ENCODE results near the gene TMEM233. TPM values are rescaled to one million over a fixed set of nuclear protein-coding genes. Genes with fewer than 3 reads are reported as not detected.

Gene TMEM233
- total RNA-seq, 1 donor, result 1.1 TPM

DNA sequence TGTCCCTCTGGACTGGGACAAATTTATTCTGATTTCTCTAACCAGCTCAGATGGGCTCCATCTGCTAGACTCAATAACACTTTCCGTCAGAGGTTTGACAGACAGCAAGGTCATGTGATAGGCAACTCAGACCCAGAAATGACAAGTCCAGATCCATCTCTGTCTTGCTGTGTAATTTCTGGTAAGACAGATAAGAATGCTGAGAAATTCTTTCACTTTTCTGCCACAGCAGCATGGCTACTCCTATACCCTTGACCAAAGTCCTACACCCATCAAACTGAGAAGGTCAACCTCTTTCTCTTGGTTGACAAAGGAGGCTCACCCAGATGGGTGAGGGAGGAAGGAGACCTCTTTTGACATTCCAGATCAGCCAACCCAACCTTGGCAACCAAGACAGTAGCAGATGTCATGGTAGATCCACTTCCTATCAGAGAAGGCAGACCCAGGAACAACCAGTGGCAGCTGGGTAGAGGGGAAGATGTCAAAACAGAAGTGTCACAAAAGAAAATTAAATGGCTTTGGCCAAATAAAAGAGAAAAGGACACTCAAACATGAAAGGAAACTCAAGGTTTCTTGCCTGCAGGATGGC, 37.5 kb downstream of the TMEM233 start:
- DNase-seq (ENCODE audit: low read depth), result no peak
- H3K4me3 ChIP-seq (ENCODE audit: low read depth, low read length), result no peak overlapping the region
- TF ChIP-seq, protein P1, sequence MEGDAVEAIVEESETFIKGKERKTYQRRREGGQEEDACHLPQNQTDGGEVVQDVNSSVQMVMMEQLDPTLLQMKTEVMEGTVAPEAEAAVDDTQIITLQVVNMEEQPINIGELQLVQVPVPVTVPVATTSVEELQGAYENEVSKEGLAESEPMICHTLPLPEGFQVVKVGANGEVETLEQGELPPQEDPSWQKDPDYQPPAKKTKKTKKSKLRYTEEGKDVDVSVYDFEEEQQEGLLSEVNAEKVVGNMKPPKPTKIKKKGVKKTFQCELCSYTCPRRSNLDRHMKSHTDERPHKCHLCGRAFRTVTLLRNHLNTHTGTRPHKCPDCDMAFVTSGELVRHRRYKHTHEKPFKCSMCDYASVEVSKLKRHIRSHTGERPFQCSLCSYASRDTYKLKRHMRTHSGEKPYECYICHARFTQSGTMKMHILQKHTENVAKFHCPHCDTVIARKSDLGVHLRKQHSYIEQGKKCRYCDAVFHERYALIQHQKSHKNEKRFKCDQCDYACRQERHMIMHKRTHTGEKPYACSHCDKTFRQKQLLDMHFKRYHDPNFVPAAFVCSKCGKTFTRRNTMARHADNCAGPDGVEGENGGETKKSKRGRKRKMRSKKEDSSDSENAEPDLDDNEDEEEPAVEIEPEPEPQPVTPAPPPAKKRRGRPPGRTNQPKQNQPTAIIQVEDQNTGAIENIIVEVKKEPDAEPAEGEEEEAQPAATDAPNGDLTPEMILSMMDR (IDR thresholded peaks at IDR 0.05; ENCODE audit: insufficient read depth, low read length), result no peak

DNA sequence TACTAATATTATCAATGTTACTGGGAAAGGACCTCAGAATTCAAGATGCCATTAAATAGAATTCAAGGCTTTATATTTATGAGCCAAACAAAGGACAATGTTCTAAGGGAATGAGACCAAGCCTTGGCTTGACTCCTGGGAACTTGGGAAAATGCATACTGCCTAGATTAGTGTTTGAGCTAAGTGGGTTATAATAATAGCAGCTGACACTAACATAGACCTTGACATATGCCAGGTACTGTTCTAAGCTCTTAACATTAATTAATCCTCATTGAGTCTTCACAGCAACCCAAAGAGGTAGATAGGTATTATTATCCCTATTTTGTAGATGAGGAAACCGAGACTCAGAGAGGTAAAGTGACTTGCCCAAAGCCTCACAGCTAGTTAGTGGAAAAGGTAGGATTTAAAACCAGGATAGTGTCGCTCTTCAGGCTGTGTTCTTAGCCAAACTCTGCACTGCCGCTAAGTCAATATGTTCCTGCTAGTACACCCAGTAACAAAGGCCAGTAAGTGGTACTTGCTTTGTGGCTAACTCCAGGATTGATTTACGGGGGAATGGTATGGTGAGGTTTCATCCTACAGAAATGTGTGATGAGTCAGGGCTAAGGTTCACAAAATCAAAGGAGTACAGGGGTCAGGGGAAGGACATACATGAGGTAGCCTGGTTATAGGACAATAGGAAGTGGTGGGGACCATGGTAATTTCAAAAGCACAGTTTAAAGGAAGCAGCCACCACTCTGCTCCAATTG, 38.5 kb downstream of the TMEM233 start:
- DNase-seq (ENCODE audit: low read depth), result peak; percentile 17

DNA sequence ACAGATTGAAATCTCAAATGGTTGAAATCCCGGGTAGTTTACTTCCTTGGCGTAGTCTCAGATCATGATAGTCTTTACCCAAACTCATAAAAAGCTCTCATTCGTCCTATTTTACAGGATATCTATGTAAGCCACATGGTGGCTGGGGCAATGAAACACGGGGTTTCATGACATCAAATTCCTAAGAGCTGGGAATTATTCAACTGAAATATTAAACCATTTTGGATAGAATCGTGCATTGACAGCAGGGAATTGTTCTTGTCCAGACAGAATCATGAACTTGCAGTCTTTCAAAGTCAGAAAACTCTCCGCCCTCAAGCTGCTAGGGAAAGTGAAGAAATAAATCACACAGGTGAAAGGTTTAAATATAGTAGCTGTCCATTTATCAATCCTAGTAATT, 41.2 kb downstream of the TMEM233 start:
- TF ChIP-seq, protein P1 (IDR thresholded peaks at IDR 0.05; ENCODE audit: insufficient read depth, low read length), result no peak
- H3K4me3 ChIP-seq (ENCODE audit: low read depth, low read length), result no peak overlapping the region
- DNase-seq (ENCODE audit: low read depth), result peak; percentile 28

More for the DNA sequence above, 38.5 kb downstream of the TMEM233 start:
- no peak overlapping the region for H3K4me3 ChIP-seq (ENCODE audit: low read depth, low read length)
- TF ChIP-seq, protein P1 (IDR thresholded peaks at IDR 0.05; ENCODE audit: insufficient read depth, low read length), result no peak

DNA sequence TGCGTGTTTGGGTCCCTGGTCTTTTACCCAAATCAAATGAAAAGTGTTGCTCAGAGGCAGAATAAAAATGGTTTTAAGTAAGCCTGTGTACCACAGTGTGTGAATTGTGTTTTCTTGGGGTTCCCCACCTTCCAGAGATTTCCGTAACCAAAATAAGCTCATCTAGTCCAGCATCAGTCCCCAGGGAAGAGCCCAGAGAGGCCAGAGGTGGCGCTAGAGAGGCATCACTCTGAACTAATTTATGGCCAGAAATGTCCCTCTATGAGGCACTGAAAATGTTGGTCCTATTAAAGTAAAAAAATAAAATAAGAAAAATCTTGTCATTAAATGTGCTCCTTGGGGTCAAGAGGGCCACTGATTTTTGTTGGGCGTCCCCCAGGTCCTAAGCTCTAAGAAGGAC, 49.4 kb downstream of the TMEM233 start:
- TF ChIP-seq, protein P1 (IDR thresholded peaks at IDR 0.05; ENCODE audit: insufficient read depth, low read length), result peak; percentile 26
- H3K4me3 ChIP-seq (ENCODE audit: low read depth, low read length), result no peak overlapping the region
- no peak for DNase-seq (ENCODE audit: low read depth)

DNA sequence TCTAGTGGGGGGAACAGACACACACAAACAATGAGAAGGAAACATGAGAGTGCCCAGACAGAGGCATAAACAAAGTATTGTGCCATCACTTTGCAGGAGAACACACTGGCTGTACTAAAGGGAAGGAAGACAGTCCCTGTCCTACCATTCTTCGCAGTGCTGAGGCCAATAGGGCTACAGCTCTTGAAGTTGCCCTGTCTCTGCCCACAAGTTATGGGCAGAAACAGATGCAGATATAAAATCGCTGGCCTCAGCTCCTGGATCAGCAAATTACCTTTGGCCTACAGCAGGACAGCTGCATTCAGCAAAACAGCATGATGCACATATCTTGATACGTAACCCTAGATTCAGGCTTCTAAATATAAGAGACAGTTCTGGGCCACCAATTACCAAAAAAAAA, 51.4 kb downstream of the TMEM233 start:
- H3K4me3 ChIP-seq (ENCODE audit: low read depth, low read length), result no peak overlapping the region
- TF ChIP-seq, protein P1 (IDR thresholded peaks at IDR 0.05; ENCODE audit: insufficient read depth, low read length), result no peak
- DNase-seq (ENCODE audit: low read depth), result no peak

DNA sequence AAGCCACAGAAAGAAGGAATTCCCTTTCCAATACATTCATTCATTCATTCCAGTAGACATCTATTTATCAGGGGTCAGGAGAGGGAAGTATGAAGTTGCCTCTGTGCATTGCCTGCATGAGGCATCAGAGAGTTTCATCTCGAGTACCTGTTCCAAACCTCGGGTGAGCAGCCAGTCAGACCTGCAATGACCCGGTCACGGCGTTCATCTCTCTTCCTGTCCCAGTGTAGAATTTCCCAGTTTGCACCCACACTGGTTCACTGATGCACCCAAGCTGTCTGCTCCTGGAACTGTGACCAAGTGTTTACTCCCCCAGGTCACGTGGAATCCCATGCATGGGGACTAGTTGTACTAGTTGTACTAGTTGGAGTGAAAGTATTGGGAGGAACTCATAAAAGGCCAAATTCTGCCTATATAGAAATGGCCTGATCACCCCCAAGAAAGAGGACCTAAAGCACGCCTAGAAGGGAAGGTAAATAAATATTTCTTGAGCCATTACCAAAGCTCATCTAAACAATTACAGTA, 52.0 kb downstream of the TMEM233 start:
- DNase-seq (ENCODE audit: low read depth), result no peak
- no peak overlapping the region for H3K4me3 ChIP-seq (ENCODE audit: low read depth, low read length)
- TF ChIP-seq, protein P1 (IDR thresholded peaks at IDR 0.05; ENCODE audit: insufficient read depth, low read length), result no peak

Data from fibroblast of the aortic adventitia (primary cell).